DND-41 (cell line): Measurements from ENCODE around the gene SLC1A2.

Experiments used
- CTCF ChIP-seq: IDR thresholded peaks from 2 replicates; pipeline ENCODE4 v1.5.1; 2012; ENCODE audit warnings: borderline replicate concordance, low read length, moderate library complexity, mild to moderate bottlenecking; ENCODE audit not compliant: poor library complexity, severe bottlenecking; ENCODE audit errors: extremely low read depth
- EZH2 ChIP-seq: IDR thresholded peaks from 3 replicates; pipeline ENCODE4 v1.6.1; 2012; ENCODE audit warnings: borderline replicate concordance, low read depth, mild to moderate bottlenecking, moderate library complexity, low read length, inconsistent platforms; ENCODE audit not compliant: severe bottlenecking

GRCh38 chr11:35313760-35314153, 105.6 kb downstream of the SLC1A2 start:
- TF ChIP-seq CTCF (no peak), EZH2 (no peak)
